ENCODE data around the gene SRPK3.
A peak's percentile ranks its signal among the peaks of the same experiment; 100 is the strongest.

The SRPK3 gene

DNA sequence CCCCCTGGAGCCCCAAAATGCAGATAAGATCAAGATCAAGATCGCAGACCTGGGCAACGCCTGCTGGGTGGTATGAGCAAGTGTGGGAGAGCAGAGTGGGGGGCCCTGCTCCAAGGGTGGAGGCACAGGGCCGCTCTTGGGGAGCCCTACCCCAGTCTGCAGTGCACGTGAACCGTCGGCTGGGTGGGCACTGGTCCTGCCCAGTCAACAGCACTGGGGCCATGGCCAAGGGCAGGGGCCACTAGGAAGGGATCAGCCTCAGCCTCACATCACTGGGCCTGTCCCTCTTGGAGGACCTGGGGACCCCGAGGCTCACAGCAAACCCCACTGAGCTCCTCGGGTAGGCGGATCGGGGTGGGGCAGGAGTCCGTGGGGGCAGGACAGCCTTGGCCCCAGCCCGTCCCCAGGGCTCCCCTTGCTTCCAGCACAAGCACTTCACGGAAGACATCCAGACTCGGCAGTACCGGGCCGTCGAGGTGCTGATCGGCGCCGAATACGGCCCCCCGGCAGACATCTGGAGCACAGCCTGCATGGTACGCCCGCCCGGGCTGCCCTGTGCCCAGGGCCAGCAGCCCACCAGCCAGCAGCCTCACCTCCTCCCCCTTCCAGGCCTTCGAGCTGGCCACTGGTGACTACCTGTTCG, 3.6 kb downstream of the SRPK3 start:
- DNase-seq (ENCODE audit: low spot score): no peak

GRCh38 chrX:153786669-153787068, 5.8 kb downstream of the SRPK3 start:
- no peak for DNase-seq (ENCODE audit: low spot score)

GRCh38 chrX:153789654-153790053, 8.8 kb downstream of the SRPK3 start:
- no peak for DNase-seq (ENCODE audit: low spot score)

DNA sequence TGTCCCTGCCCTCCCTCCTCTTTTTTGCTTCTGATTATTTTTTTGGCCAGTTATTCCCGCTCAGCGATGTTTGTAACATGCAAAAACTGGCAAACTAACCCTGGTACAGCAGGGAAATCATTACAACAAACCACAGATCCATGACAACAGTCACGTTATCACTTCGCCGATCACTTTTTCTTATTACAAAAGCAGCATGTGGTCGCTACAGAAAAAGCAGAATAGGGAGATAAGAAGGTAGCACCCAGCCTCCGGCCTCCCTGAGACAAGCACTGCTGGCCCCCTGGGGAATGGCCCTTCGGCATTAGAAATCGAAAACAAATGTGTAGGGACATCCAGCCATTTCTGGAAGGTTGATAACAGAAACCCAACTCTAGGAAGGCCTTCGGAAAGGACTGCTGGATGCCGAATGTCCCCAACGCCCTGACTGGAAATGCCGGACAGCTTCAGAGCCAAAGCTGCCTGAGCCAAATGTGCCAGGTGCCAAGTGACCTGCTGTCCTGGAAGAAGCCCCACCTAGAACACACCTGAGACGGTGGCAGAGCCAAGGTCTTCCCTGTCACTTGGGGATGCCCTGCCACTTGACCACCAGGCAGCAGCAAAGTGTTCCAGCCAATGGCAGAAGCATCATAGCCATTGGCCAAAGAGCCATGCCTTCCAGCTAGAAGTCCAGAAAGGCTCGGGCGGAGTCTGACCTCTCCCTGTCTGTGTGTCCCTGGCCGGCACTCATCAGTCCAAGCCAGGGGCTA, 10.4 kb downstream of the SRPK3 start:
- no peak for DNase-seq (ENCODE audit: low spot score)

- DNase-seq (ENCODE audit: low spot score): no peak
Observed at GRCh38 chrX:153792368-153792767, 11.5 kb downstream of the SRPK3 start.

DNA sequence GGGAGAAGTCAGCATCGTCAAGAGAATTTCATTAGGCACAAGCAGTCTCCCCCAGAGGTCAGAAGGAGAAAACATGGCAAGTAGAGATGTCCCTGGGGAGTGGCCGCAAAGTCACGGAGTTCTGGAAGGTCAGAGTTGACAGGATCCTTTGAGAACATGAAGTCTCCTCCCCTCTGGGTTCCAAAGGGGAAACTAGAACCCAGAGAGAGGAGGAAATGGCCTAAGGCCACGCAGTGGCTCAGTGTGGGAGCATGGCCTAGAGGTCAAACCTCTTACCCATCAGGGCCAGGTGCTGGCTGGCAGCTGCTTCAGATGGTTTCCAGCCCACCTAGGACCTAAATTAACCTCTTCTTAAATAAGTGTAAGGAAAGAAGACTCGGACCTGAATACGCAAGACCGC, 12.4 kb downstream of the SRPK3 start:
- DNase-seq (ENCODE audit: low spot score): no peak

GRCh38 chrX:153794018-153794896, 13.4 kb downstream of the SRPK3 start, which contains the start of the genes IDH3G and SSR4:
Gene IDH3G (minus strand): TSS chrX:153794375. CDS start chrX:153794326, 49 bp downstream.
Gene SSR4 (plus strand): TSS chrX:153794668. CDS start chrX:153794688, 20 bp downstream.
- DNase-seq (ENCODE audit: low spot score): peak; percentile 98

- DNase-seq (ENCODE audit: low spot score): peak; percentile 41
Observed at GRCh38 chrX:153794897-153795816, 14.3 kb downstream of the SRPK3 start.

- DNase-seq (ENCODE audit: low spot score): no peak
Observed at GRCh38 chrX:153797415-153798015, 16.7 kb downstream of the SRPK3 start.

DNA sequence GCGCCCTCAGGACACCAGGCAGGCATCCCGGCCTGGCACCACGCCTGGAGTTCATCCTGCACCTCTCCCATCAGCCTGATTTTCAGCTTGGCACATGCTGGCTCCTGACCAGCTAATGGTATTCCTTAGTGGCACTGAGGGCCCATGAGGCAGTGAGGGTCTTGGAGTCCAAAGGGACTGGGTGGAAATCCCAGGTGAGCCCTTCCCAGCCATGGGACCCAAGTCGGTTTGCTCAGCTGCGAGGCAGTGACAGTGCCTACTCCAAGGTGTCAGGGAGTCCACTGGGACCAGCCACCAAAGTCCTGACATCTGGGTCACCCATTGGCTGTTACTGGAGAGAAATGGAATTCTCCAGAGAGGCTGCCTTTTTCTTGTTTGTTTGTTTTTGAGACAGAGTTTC, 18.5 kb downstream of the SRPK3 start:
- no peak for DNase-seq (ENCODE audit: low spot score)

- DNase-seq (ENCODE audit: low spot score): no peak
Observed at GRCh38 chrX:153800177-153800722, 19.4 kb downstream of the SRPK3 start.

- no peak for DNase-seq (ENCODE audit: low spot score)
Observed at GRCh38 chrX:153800746-153801145, 19.9 kb downstream of the SRPK3 start.

- no peak for DNase-seq (ENCODE audit: low spot score)
Observed at GRCh38 chrX:153801669-153802068, 20.8 kb downstream of the SRPK3 start.

- no peak for DNase-seq (ENCODE audit: low spot score)
Observed at GRCh38 chrX:153802513-153803045, 21.7 kb downstream of the SRPK3 start.

GRCh38 chrX:153803211-153804099, 22.6 kb downstream of the SRPK3 start:
- DNase-seq (ENCODE audit: low spot score): no peak

DNA sequence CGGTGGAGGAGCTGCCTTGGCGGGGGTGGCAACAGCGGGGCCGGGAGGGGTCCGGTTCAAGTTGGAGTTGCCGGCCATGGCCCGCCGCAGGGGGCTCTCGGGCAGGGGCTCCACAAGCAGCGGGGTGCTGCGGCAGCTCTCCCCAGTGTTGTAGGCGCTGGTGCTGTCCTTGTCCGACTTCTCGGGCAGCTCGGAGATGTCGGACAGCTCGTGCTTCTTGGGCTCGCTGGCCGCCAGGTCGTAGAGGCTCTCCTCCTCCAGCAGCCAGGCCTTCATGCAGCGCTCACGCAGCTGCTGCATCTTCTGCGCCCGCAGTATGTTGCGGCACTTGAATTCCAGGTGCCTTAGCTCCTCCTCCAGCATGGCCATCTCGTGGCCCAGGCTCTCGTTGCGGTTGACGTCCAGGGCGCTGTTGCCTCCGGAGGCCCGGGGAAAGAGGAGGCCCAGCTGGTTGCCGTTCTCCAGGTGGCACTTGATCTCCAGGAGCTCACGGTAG, 23.3 kb downstream of the SRPK3 start:
- DNase-seq (ENCODE audit: low spot score): no peak

- DNase-seq (ENCODE audit: low spot score): no peak
Observed at GRCh38 chrX:153804621-153805020, 23.8 kb downstream of the SRPK3 start.

DNA sequence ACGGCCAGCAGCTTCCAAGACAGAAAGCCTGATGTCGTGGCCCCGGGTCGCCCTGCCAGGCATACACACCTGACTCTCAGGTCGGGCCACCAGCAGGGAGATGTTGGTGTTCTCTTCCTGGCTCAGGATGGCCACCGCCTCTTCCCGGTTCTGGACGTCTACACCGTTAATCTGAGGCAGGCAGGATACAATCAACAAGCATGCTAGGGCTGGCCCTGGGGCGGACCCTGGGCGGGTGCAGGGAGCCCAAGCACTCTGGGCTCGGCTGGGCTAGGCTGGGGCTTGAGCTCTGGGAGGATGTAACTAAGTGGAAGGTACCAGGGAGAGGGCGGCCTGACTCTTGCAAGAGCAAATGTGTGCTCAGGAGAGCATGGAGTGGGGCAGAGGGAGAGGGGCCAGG, 24.6 kb downstream of the SRPK3 start:
- no peak for DNase-seq (ENCODE audit: low spot score)

- DNase-seq (ENCODE audit: low spot score): no peak
Observed at GRCh38 chrX:153806999-153807575, 26.2 kb downstream of the SRPK3 start.

All from hepatic stellate cell (primary cell).